Measurements from ENCODE around the gene NRBP1. TPM values are rescaled to one million over a fixed set of nuclear protein-coding genes. Genes with fewer than 3 reads are reported as not detected.

NRBP1 gene
- total RNA-seq, 1 experiment from 2014 or later, result 66.6 TPM

DNA sequence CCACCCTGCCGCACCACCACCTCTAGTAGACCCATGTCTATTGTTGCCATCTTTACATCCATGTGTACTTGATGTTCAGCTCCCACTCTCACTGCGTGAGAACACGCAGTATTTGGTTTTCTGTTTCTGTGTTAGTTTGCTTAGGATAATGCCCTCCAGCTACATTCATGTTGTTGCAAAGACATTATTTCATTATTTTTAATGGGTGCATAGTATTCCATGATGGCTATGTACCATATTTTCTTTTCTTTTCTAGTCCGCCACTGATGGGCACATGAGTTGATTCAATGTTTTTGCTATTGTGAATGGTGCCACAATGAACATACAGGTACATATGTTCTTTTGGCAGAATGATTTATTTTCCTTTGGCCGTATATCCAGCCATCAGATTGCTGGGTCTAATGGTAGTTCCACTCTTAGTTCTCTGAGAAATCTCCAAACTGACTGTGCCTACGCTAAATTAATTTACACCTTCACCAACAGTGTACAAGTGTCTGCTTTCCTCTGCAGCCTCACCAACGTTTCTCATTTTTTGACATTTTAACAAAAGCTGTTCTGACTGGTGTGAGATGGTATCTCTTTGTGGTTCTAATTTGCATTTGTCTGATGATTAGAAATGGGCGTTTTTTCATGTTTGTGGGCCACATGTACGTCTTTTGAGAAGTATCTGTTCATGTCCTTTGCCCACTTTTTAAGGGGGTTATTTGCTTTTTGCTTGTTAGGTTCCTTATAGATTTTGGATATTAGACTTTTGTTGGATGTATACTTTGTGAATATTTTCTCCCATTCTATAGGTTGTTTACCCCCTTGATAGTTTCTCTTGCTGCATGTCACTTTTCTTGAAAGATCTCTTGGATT lies 37.4 kb upstream of the NRBP1 start:
- POLR2A ChIA-PET (ENCODE audit: unreplicated experiment), result no interaction called here
- intact Hi-C loops (cut with micrococcal nuclease), result no loop called here
- H3K36me3 ChIP-seq (ENCODE audit: low read depth, low read length), result peaks cover 14% of the 10 kb centered on the region; the same call in 1 of the 2 replicates
- H3K79me2 ChIP-seq (ENCODE audit: low read length), result peaks cover 81% of the 10 kb centered on the region
- no peak overlapping the region for H3K4me3 ChIP-seq (ENCODE audit: low read length)
- CTCF ChIA-PET, result no interaction called here
- TF ChIP-seq, protein P1, sequence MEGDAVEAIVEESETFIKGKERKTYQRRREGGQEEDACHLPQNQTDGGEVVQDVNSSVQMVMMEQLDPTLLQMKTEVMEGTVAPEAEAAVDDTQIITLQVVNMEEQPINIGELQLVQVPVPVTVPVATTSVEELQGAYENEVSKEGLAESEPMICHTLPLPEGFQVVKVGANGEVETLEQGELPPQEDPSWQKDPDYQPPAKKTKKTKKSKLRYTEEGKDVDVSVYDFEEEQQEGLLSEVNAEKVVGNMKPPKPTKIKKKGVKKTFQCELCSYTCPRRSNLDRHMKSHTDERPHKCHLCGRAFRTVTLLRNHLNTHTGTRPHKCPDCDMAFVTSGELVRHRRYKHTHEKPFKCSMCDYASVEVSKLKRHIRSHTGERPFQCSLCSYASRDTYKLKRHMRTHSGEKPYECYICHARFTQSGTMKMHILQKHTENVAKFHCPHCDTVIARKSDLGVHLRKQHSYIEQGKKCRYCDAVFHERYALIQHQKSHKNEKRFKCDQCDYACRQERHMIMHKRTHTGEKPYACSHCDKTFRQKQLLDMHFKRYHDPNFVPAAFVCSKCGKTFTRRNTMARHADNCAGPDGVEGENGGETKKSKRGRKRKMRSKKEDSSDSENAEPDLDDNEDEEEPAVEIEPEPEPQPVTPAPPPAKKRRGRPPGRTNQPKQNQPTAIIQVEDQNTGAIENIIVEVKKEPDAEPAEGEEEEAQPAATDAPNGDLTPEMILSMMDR (conservative IDR thresholded peaks at IDR 0.05; ENCODE audit: low read depth, low read length), result no peak
- TF ChIP-seq EZH2 (IDR thresholded peaks at IDR 0.05; ENCODE audit: low read length, unreplicated experiment) (no peak), EZH2phosphoT487 (IDR thresholded peaks at IDR 0.05; ENCODE audit: borderline replicate concordance, low read length) (no peak)
- no peaks in the 10 kb centered on the region for H3K9me3 ChIP-seq (ENCODE audit: low read length)
- DNase-seq (no peak), ATAC-seq (no peak)
- H3K9ac ChIP-seq (ENCODE audit: low read length), result no peak overlapping the region
- H4K20me1 ChIP-seq (ENCODE audit: low read length), result peaks cover 11% of the 10 kb centered on the region; the same call in 1 of the 2 replicates
- no TSS peak for BruUV-seq (replicated peaks)
- H3K27me3 ChIP-seq (ENCODE audit: low read length), result no peaks in the 10 kb centered on the region
- H2AFZ ChIP-seq (ENCODE audit: low read length), result no peak overlapping the region
- H3K4me1 ChIP-seq (ENCODE audit: insufficient read depth, low read length), result no peaks in the 10 kb centered on the region
- no peak overlapping the region for H3K4me2 ChIP-seq (ENCODE audit: low read length)
- H3K9me2 ChIP-seq (replicated peaks; ENCODE audit: low read length), result no peaks in the 10 kb centered on the region
- no peaks in the 10 kb centered on the region for H3F3A ChIP-seq (ENCODE audit: low read length, unreplicated experiment)
- H3K27ac ChIP-seq (ENCODE audit: low read length), result no peak overlapping the region

DNA sequence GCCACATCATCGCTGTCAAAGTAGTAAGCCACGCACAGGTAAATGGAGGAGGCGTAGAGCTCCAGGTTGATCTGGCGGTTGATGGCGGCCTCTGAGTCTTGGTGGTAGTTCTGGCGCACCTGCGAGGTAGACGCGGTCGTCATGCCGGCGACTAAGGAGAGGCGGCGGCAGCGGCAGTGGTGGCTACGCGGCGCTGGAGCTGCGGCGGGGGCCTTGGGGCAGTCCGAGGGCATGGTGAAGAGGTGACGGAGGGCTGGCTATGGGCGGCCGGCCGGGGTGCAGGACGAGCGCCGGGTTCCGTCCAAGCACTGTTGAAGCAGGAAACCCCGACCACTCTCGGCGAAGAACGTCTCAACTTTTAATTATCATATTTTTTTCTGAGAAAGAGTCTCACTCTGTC lies 35.2 kb upstream of the NRBP1 start:
- BruUV-seq (replicated peaks), result no TSS peak
- TF ChIP-seq EZH2phosphoT487 (IDR thresholded peaks at IDR 0.05; ENCODE audit: borderline replicate concordance, low read length) (no peak), EZH2 (IDR thresholded peaks at IDR 0.05; ENCODE audit: low read length, unreplicated experiment) (no peak)
- TF ChIP-seq, protein P1 (conservative IDR thresholded peaks at IDR 0.05; ENCODE audit: low read depth, low read length), result no peak
- no peak overlapping the region for H2AFZ ChIP-seq (ENCODE audit: low read length)
- no peaks in the 10 kb centered on the region for H3K9me2 ChIP-seq (replicated peaks; ENCODE audit: low read length)
- peaks cover 7% of the 10 kb centered on the region; the same call in 1 of the 2 replicates for H3K36me3 ChIP-seq (ENCODE audit: low read depth, low read length)
- H3K79me2 ChIP-seq (ENCODE audit: low read length), result peaks cover 97% of the 10 kb centered on the region
- ATAC-seq (no peak), DNase-seq (no peak)
- intact Hi-C loops (cut with micrococcal nuclease), result no loop called here
- ChIA-PET POLR2A (ENCODE audit: unreplicated experiment) (no interaction called here), CTCF (no interaction called here)
- H3K9ac ChIP-seq (ENCODE audit: low read length), result no peak overlapping the region
- no peaks in the 10 kb centered on the region for H3K4me1 ChIP-seq (ENCODE audit: insufficient read depth, low read length)
- H3K4me2 ChIP-seq (ENCODE audit: low read length), result no peak overlapping the region
- H3K27me3 ChIP-seq (ENCODE audit: low read length), result no peaks in the 10 kb centered on the region
- H3K9me3 ChIP-seq (ENCODE audit: low read length), result no peaks in the 10 kb centered on the region
- no peak overlapping the region for H3K27ac ChIP-seq (ENCODE audit: low read length)
- no peaks in the 10 kb centered on the region for H3F3A ChIP-seq (ENCODE audit: low read length, unreplicated experiment)
- H4K20me1 ChIP-seq (ENCODE audit: low read length), result peaks cover 11% of the 10 kb centered on the region; the same call in 1 of the 2 replicates
- H3K4me3 ChIP-seq (ENCODE audit: low read length), result no peak overlapping the region

DNA sequence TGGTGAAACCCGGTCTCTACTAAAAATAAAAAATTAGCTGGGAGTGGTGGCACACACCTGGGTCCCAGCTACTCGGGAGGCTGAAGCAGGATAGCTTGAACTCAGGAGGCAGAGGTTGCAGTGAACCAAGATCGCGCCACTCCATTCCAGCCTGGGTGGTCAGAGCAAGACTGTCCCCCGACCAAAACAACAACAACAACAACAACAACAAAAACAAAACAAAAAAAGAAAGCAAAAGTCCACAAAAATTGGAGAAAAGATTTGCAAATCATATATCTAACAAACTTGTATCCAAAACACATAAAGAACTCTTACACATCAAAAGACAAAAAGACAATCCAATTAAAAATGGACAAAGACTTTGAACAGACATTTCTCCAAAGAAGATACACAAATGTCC lies 29.5 kb upstream of the NRBP1 start:
- no peaks in the 10 kb centered on the region for H3K4me1 ChIP-seq (ENCODE audit: insufficient read depth, low read length)
- H3K79me2 ChIP-seq (ENCODE audit: low read length), result peaks cover 99% of the 10 kb centered on the region
- no peaks in the 10 kb centered on the region for H3K27me3 ChIP-seq (ENCODE audit: low read length)
- H3K4me2 ChIP-seq (ENCODE audit: low read length), result no peak overlapping the region
- no peaks in the 10 kb centered on the region for H3K9me2 ChIP-seq (replicated peaks; ENCODE audit: low read length)
- TF ChIP-seq EZH2phosphoT487 (IDR thresholded peaks at IDR 0.05; ENCODE audit: borderline replicate concordance, low read length) (no peak), EZH2 (IDR thresholded peaks at IDR 0.05; ENCODE audit: low read length, unreplicated experiment) (no peak)
- TF ChIP-seq, protein P1 (conservative IDR thresholded peaks at IDR 0.05; ENCODE audit: low read depth, low read length), result no peak
- H3F3A ChIP-seq (ENCODE audit: low read length, unreplicated experiment), result no peaks in the 10 kb centered on the region
- ATAC-seq (no peak), DNase-seq (no peak)
- H3K9ac ChIP-seq (ENCODE audit: low read length), result no peak overlapping the region
- no peak overlapping the region for H3K4me3 ChIP-seq (ENCODE audit: low read length)
- no TSS peak for BruUV-seq (replicated peaks)
- H3K9me3 ChIP-seq (ENCODE audit: low read length), result no peaks in the 10 kb centered on the region
- POLR2A ChIA-PET (ENCODE audit: unreplicated experiment), result no interaction called here
- peaks cover 28% of the 10 kb centered on the region for H4K20me1 ChIP-seq (ENCODE audit: low read length)
- intact Hi-C loops (cut with micrococcal nuclease), result no loop called here
- H2AFZ ChIP-seq (ENCODE audit: low read length), result no peak overlapping the region
- CTCF ChIA-PET, result no interaction called here
- peaks cover 10% of the 10 kb centered on the region; the same call in 1 of the 2 replicates for H3K36me3 ChIP-seq (ENCODE audit: low read depth, low read length)
- H3K27ac ChIP-seq (ENCODE audit: low read length), result no peak overlapping the region

Data from PC-3 (cell line).